HG03196 (cell line): ENCODE measurements around the gene SLC38A1.

ENCODE experiments used
- ATAC-seq: cut with Tn5 transposase; IDR thresholded peaks from one replicate; pipeline ENCODE4 v1.9.1; 2021; ENCODE audit not compliant: unreplicated experiment

The SLC38A1 gene

DNA sequence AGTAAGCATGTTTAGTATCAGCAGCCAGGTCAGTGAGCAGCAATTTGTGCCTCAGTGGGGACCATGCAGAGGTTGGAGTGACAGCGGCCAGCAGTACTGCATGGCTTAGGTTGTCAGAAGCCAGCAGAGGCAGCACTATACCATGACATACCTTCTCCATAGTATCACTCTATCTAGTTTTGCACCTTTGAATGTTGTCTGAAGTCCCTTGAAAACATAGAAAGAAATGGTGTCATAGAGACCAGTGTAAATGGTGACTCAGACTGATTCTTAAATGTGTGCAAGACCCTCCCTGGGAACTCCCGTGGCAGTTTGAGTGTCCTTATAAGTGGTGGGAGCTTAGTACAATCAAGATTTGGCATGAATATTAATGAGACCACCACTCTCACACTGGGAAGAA, 124.4 kb downstream of the SLC38A1 start:
- ATAC-seq = no peak

DNA sequence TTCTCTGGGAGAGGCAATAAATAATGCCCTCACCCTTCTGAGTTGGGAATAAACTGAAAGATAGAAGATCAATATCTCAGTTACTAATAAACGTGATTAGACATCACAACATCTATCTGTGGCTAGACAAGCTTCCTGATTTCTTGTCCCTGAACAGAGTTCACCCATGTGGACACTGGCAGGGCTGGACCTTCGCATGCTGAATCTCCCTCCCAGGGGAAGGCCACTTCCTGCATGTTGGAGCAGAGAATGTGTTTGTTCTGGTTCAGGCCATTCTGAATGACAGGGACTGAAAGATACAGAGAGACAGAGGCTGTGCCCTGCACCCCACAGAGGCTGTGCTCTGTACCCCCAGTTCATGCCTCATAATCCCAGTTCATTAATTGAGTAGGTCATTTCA, 132.6 kb downstream of the SLC38A1 start:
- no peak for ATAC-seq

DNA sequence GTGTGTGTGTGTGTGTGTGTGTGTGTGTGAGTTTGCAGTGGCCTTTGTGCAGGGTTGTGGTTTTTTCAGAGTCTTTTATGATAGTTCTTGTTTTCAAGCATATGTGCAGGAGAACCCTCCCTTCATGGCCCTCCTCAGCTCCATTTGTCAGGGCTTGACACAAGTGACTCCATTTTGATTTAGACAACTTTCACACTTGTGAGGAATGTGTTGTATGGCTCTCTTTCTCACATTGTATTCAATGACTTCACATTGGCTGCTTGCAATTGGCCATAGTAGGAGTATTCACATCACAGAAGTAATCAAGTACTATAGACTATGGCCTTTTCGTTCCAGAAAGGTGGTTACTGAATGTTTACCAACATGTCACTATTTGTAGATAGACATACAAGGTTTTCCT, 133.1 kb downstream of the SLC38A1 start:
- ATAC-seq = no peak

DNA sequence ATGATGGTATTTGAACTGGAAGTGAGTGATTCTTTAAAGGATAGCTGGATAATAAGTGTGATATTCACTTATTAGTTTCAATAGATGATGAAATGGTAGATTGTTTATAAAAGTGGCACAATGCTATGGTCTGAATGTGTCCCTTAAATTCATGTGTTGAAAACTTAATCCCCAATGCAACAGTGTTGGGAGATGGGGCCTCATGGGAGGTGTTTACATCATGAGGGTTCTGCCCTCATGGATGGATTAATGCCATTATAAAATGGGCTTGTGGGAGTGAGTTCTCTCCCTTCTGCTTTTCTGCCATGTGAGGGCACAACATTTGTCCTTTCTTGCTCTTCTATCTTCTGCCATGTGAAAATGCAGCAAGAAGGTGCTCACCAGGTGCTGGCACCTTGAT, 134.0 kb downstream of the SLC38A1 start:
- ATAC-seq = no peak

DNA sequence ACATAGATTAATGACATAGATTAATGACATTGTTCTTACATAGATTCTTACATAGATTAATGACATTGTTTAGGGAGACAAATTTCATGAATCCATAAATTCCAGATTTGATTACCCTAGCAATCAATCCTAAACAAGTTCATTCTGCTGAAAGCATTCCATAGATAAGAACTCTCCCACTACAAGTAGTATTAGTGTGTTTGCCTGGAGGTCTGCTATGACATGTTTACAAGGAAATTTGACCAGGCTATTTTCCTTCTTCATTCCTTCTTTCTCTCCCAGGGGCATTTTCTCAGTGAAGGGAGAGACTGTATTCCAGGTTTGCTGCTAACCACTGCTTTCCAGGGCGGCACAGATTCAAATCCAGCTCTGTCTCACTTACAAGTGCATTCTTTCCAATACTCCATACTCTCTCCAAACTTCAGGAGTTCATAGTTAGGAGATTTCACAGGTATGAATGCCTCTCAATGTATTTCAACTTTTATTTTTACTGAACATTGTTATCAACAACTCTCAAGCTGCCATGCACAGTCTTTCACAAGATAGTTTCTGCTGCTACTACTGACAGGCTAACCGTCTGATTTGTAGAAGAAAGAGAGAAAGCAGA, 134.5 kb downstream of the SLC38A1 start:
- ATAC-seq = no peak

DNA sequence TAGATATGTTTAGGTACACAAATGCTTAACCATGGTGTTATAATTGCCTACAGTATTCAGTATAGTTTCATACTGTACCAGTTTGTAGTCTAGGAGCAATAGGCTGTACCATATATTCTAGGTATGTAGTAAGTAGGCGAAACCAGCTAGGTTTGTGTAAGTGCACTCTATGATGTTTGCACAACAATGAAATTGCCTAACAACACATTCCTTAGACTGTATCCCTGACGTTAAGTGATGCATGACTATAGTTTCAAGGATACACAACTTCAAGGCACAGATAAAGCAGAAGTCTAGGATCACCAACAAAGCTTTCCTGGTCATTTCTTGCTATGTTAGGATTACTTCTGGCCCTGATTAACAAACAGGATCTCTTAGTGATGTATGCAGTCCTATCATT, 135.1 kb downstream of the SLC38A1 start:
- no peak for ATAC-seq
